HCT116 (cell line): ENCODE results near the gene LRIT3. TPM values are rescaled to one million over a fixed set of nuclear protein-coding genes. Genes with fewer than 3 reads are reported as not detected.

Source experiments
- ATAC-seq: fragments of 200-7000 bp; cut with Tn5 transposase; 2 replicates; pipeline ENCODE4 v1.9.1; 2020; ENCODE audit warnings: mild to moderate bottlenecking, moderate library complexity
- BruUV-seq: library from RNA; stranded (reverse); fragments of 400-500 nt; replicated peaks from 2 replicates; lab custom pipeline; 2021; lab: Mats Ljungman, UMichigan
- CTCF ChIA-PET: fragments of 300-600 bp; sonication (Branson Sonifier 250); formaldehyde crosslinking; loops from one replicate; lab custom pipeline; 2021; ENCODE audit warnings: antibody characterized with exemption; lab: Charles Lee
- POLR2A ChIA-PET: fragments of 300-600, 350-600 bp; sonication (Branson Sonifier 250); formaldehyde crosslinking; loops from one replicate; lab custom pipeline; 2021; ENCODE audit warnings: antibody characterized with exemption; lab: Charles Lee
- RAD21 ChIA-PET, 2 experiments: fragments of 300-600 bp; sonication (Branson Sonifier 250); formaldehyde crosslinking; loops; one replicate each; lab custom pipeline; 2023; ENCODE audit warnings: low total read pairs in 2 of 2; ENCODE audit not compliant: uncharacterized antibody in 2 of 2, unreplicated experiment in 2 of 2, low non-redundant PET in 1 of 2; lab: Charles Lee
- DNase-seq: peaks from one replicate; pipeline ENCODE4 v3.0.0-alpha.2; 2010; ENCODE audit warnings: low read depth, low spot score
- H2AFZ ChIP-seq: fragments of 200-600 bp; shearing (Covaris generic), sonication (generic); 2 replicates; pipeline ENCODE4 v1.6.1; 2017; ENCODE audit warnings: low read depth, mixed run types, mixed read lengths, antibody characterized with exemption, low read length; ENCODE audit not compliant: poor library complexity, severe bottlenecking
- H3K27ac ChIP-seq: 2 replicates; pipeline ENCODE4 v1.5.1; 2012; ENCODE audit warnings: low read depth, low read length
- H3K27me3 ChIP-seq: fragments of 200-600 bp; sonication (generic); 2 replicates; pipeline ENCODE4 v1.6.1; 2016; ENCODE audit warnings: mixed run types, low read length, mixed read lengths; ENCODE audit not compliant: insufficient read depth
- H3K36me3 ChIP-seq, 2 experiments: fragments of 200-500 bp in 1 of 2; fragments of 200-600 bp in 1 of 2; sonication (Bioruptor generic) in 1 of 2; sonication (generic) in 1 of 2; 2 replicates each; pipeline versions ENCODE4 v1.5.1 to v1.6.1; 2014 to 2016; ENCODE audit warnings: low read length in 2 of 2, inconsistent platforms in 1 of 2, mixed read lengths in 1 of 2, mixed run types in 1 of 2; ENCODE audit not compliant: insufficient read depth in 2 of 2, control insufficient read depth in 1 of 2
- H3K4me1 ChIP-seq, 2 experiments: fragments of 200-600 bp in 1 of 2; sonication (generic) in 1 of 2; 2 replicates each; pipeline versions ENCODE4 v1.5.1 to v1.6.1; 2012 to 2017; ENCODE audit warnings: low read length in 2 of 2, inconsistent platforms in 1 of 2, mild to moderate bottlenecking in 1 of 2, mixed read lengths in 1 of 2, mixed run types in 1 of 2, moderate library complexity in 1 of 2; ENCODE audit not compliant: insufficient read depth in 2 of 2, control insufficient read depth in 1 of 2
- H3K4me2 ChIP-seq: fragments of 200-600 bp; sonication (generic); 2 replicates; pipeline ENCODE4 v1.6.1; 2017; ENCODE audit warnings: mixed run types, low read length, mixed read lengths
- H3K4me3 ChIP-seq, 2 experiments: fragments of 200-600 bp in 1 of 2; sonication (generic) in 1 of 2; replicated peaks in 1 of 2; 2 replicates each; pipeline ENCODE4 v1.5.1; 2011 to 2016; ENCODE audit warnings: low read length in 2 of 2, control low read depth in 1 of 2, low read depth in 1 of 2, mild to moderate bottlenecking in 1 of 2, mixed read lengths in 1 of 2, mixed run types in 1 of 2
- H3K79me2 ChIP-seq: fragments of 200-600 bp; sonication (generic); 2 replicates; pipeline ENCODE4 v1.6.1; 2017; ENCODE audit warnings: mild to moderate bottlenecking, mixed run types, low read length, moderate library complexity, mixed read lengths; ENCODE audit not compliant: insufficient read depth
- H3K9ac ChIP-seq: fragments of 200-600 bp; sonication (generic); 2 replicates; pipeline ENCODE4 v1.6.1; 2016; ENCODE audit warnings: low read length, mixed read lengths
- H3K9me2 ChIP-seq: fragments of 200-600 bp; sonication (generic), shearing (Covaris generic); 2 replicates; pipeline ENCODE4 v1.6.1; 2017; ENCODE audit warnings: mixed run types, mild to moderate bottlenecking, moderate library complexity; ENCODE audit not compliant: insufficient read depth
- H3K9me3 ChIP-seq, 2 experiments: fragments of 200-500 bp in 1 of 2; fragments of 200-600 bp in 1 of 2; sonication (Bioruptor generic) in 1 of 2; sonication (generic) in 1 of 2; 2 replicates each; pipeline ENCODE4 v1.6.1; 2014 to 2017; ENCODE audit warnings: low read length in 2 of 2, mixed read lengths in 2 of 2, inconsistent platforms in 1 of 2, low read depth in 1 of 2, mild to moderate bottlenecking in 1 of 2, mixed run types in 1 of 2, moderate library complexity in 1 of 2; ENCODE audit not compliant: control insufficient read depth in 1 of 2, insufficient read depth in 1 of 2
- H4K20me1 ChIP-seq: fragments of 200-600 bp; sonication (generic), shearing (Covaris generic); 2 replicates; pipeline ENCODE4 v1.6.1; 2017; ENCODE audit warnings: mixed run types, mild to moderate bottlenecking, moderate library complexity; ENCODE audit not compliant: insufficient read depth
- CTCF ChIP-seq, 3 experiments: fragments of 200-600 bp in 1 of 3; sonication (generic) in 1 of 3; IDR thresholded peaks in 2 of 3; conservative IDR thresholded peaks in 1 of 3; 2 replicates each; pipeline ENCODE4 v1.5.1; 2012 to 2017; ENCODE audit warnings: low read depth in 2 of 3, low read length in 2 of 3, antibody characterized with exemption in 1 of 3, borderline replicate concordance in 1 of 3, control low read depth in 1 of 3, mild to moderate bottlenecking in 1 of 3, mixed read lengths in 1 of 3, mixed run types in 1 of 3, moderate library complexity in 1 of 3; ENCODE audit not compliant: insufficient read depth in 1 of 3
- POLR2A ChIP-seq: IDR thresholded peaks from 2 replicates; pipeline ENCODE4 v1.7.0; 2011; ENCODE audit warnings: borderline replicate concordance; ENCODE audit not compliant: insufficient read depth, insufficient read length; ENCODE audit errors: extremely low read depth
- RAD21 ChIP-seq: IDR thresholded peaks from 2 replicates; pipeline ENCODE4 v1.6.1; 2012; ENCODE audit warnings: low read depth, mild to moderate bottlenecking
- SRF ChIP-seq: IDR thresholded peaks from 2 replicates; pipeline ENCODE4 v1.6.1; 2012; ENCODE audit warnings: low read depth
- YY1 ChIP-seq: IDR thresholded peaks from 2 replicates; pipeline ENCODE4 v1.6.1; 2011; ENCODE audit warnings: low read length, low read depth, moderate library complexity, mild to moderate bottlenecking; ENCODE audit not compliant: insufficient replicate concordance; ENCODE audit errors: extremely low read depth
- ZNF274 ChIP-seq: fragments of 200-500 bp; sonication (Bioruptor generic); IDR thresholded peaks from 2 replicates; pipeline ENCODE4 v1.6.1; 2014; ENCODE audit warnings: mild to moderate bottlenecking, low read depth, low read length, inconsistent platforms
- intact Hi-C: fragments of 100-400 bp; cut with micrococcal nuclease; formaldehyde crosslinking; loops from 2 replicates; pipeline ENCODE4 v1.10.0; 2022
- total RNA-seq: library from RNA; stranded (reverse); gene quantifications from one replicate; pipeline ENCODE4 v1.2.1, GENCODE V29; 2021; ENCODE audit not compliant: unreplicated experiment
- TF ChIP-seq, protein P1 (sequence below): IDR thresholded peaks from 2 replicates; pipeline ENCODE4 v1.6.1; 2012; ENCODE audit warnings: low read depth

The LRIT3 gene
- total RNA-seq, 1 experiment from 2014 or later: 0.47 TPM

DNA sequence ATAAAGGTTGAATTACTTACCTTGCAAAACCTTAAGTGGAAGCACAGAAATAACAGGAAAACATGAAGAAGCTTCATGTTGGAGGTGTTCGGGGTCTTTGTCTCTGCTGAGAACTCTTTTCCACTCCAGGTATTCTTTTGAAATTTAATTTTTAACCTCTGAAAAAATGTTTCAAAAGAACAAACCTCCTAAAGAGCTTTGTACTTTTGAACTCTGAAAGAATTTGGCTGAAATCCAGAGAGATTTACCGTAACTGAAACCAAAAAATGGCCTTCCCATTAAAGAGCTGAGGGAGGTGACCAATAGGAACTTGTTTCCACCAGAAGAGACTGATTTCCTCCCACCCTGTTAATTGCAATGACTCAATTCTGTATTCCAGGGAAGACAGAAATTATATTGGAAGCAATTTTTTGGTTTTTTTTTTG is 46.0 kb upstream of the LRIT3 start, which contains the start of gene CFI:
CFI (minus strand) TSS at position 105 of the 425 bp plus-strand sequence; CDS start at position 77, 28 bp downstream.
- peak within 1 kb of the TSS; percentile 27; the same call in 1 of the 2 replicates for H3K4me2 ChIP-seq
- CTCF ChIA-PET: no interaction called here
- no peaks in the 10 kb centered on the region for H3K79me2 ChIP-seq
- H3K36me3 ChIP-seq: no peaks in the 10 kb centered on the region
- H4K20me1 ChIP-seq: no peaks in the 10 kb centered on the region
- no peak for ATAC-seq
- intact Hi-C loops: loop anchor here (5.0 kb wide), 1 partner anchor 100 kb away; the partner anchor contains the start of gene CASP6
- peak within 1 kb of the TSS; percentile 58 for H2AFZ ChIP-seq
- peaks cover 0 to 5% of the 10 kb centered on the region in 2 experiments; a peak in 1 of 4 replicates for H3K4me1 ChIP-seq
- POLR2A ChIA-PET: no interaction called here
- BruUV-seq: no TSS peak
- TF ChIP-seq, protein P1, sequence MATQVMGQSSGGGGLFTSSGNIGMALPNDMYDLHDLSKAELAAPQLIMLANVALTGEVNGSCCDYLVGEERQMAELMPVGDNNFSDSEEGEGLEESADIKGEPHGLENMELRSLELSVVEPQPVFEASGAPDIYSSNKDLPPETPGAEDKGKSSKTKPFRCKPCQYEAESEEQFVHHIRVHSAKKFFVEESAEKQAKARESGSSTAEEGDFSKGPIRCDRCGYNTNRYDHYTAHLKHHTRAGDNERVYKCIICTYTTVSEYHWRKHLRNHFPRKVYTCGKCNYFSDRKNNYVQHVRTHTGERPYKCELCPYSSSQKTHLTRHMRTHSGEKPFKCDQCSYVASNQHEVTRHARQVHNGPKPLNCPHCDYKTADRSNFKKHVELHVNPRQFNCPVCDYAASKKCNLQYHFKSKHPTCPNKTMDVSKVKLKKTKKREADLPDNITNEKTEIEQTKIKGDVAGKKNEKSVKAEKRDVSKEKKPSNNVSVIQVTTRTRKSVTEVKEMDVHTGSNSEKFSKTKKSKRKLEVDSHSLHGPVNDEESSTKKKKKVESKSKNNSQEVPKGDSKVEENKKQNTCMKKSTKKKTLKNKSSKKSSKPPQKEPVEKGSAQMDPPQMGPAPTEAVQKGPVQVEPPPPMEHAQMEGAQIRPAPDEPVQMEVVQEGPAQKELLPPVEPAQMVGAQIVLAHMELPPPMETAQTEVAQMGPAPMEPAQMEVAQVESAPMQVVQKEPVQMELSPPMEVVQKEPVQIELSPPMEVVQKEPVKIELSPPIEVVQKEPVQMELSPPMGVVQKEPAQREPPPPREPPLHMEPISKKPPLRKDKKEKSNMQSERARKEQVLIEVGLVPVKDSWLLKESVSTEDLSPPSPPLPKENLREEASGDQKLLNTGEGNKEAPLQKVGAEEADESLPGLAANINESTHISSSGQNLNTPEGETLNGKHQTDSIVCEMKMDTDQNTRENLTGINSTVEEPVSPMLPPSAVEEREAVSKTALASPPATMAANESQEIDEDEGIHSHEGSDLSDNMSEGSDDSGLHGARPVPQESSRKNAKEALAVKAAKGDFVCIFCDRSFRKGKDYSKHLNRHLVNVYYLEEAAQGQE: no peak
- H3K9me2 ChIP-seq: no peaks in the 10 kb centered on the region
- H3K27ac ChIP-seq: no peak within 1 kb of the TSS
- no peak for DNase-seq
- RAD21 ChIA-PET: no interaction called here
- H3K9me3 ChIP-seq: no peaks in the 10 kb centered on the region
- no peak within 1 kb of the TSS for H3K9ac ChIP-seq
- no peaks in the 10 kb centered on the region for H3K27me3 ChIP-seq
- H3K4me3 ChIP-seq: no peak within 1 kb of the TSS

GRCh38 chr4:109803924-109804571 is 43.9 kb upstream of the LRIT3 start:
- no peaks in the 10 kb centered on the region for H4K20me1 ChIP-seq
- ChIA-PET CTCF (interaction anchor here (0.6 to 1.8 kb wide), 10 partner anchors 11 to 381 kb away, joined by 3 to 17 read pairs (median 4); partner anchors contain the start of genes CASP6 and GAR1), RAD21 (interaction anchor here in 1 of 2 experiments (0.7 kb wide), 1 partner anchor 1772 kb away, joined by 3 read pairs; no protein-coding TSS in a partner anchor), POLR2A (no interaction called here)
- no peaks in the 10 kb centered on the region for H3K27me3 ChIP-seq
- ATAC-seq: peak; percentile 94
- H3K36me3 ChIP-seq: no peaks in the 10 kb centered on the region
- peak; percentile 51 for DNase-seq
- H3K4me1 ChIP-seq: peaks cover 0 to 5% of the 10 kb centered on the region in 2 experiments; a peak in 1 of 4 replicates
- H3K79me2 ChIP-seq: no peaks in the 10 kb centered on the region
- H3K9me2 ChIP-seq: no peaks in the 10 kb centered on the region
- H3K27ac ChIP-seq: no peak overlapping the region
- no TSS peak for BruUV-seq
- H3K4me3 ChIP-seq: no peak overlapping the region
- H3K9me3 ChIP-seq: no peaks in the 10 kb centered on the region
- H3K4me2 ChIP-seq: no peak overlapping the region
- intact Hi-C loops: loop anchor here (1.0 to 5.0 kb wide), 3 partner anchors 102 to 382 kb away; partner anchors contain the start of gene CASP6
- H3K9ac ChIP-seq: no peak overlapping the region
- no peak overlapping the region for H2AFZ ChIP-seq
- peak; percentile 37 for TF ChIP-seq YY1
- TF ChIP-seq POLR2A: no peak
- TF ChIP-seq SRF: no peak
- TF ChIP-seq ZNF274: no peak
- peak; percentile 56 to 71 (median 62); a peak in 5 of 6 replicates for TF ChIP-seq CTCF (IDR thresholded peaks at IDR 0.05 in 2 of 3, conservative IDR thresholded peaks at IDR 0.05 in 1 of 3; ENCODE audit: borderline replicate concordance in 1 of 3, insufficient read depth in 1 of 3, low read depth in 2 of 3, low read length in 2 of 3)
- peak; percentile 85 for TF ChIP-seq RAD21
